ENCODE measurements around the gene NTM.

Gene NTM

GRCh38 chr11:131462622-131463021, 92.2 kb downstream of the NTM start:
- no peak for DNase-seq (ENCODE audit: low read depth in 1 of 2, low spot score in 1 of 2)

- no peak for DNase-seq (ENCODE audit: low read depth in 1 of 2, low spot score in 1 of 2)
Measured at GRCh38 chr11:131463162-131463561, 92.7 kb downstream of the NTM start.

- DNase-seq (ENCODE audit: low read depth in 1 of 2, low spot score in 1 of 2): no peak
Measured at GRCh38 chr11:131463649-131464425, 93.4 kb downstream of the NTM start.

GRCh38 chr11:131464461-131464860, 94.0 kb downstream of the NTM start:
- DNase-seq (ENCODE audit: low read depth in 1 of 2, low spot score in 1 of 2): no peak

GRCh38 chr11:131465039-131465438, 94.6 kb downstream of the NTM start:
- DNase-seq (ENCODE audit: low read depth in 1 of 2, low spot score in 1 of 2): no peak

- DNase-seq (ENCODE audit: low read depth in 1 of 2, low spot score in 1 of 2): no peak
Measured at GRCh38 chr11:131465746-131466145, 95.3 kb downstream of the NTM start.

- DNase-seq (ENCODE audit: low read depth in 1 of 2, low spot score in 1 of 2): no peak
Measured at GRCh38 chr11:131467645-131468394, 97.4 kb downstream of the NTM start.

- DNase-seq (ENCODE audit: low read depth in 1 of 2, low spot score in 1 of 2): no peak
Measured at GRCh38 chr11:131468565-131468964, 98.2 kb downstream of the NTM start.

- no peak for DNase-seq (ENCODE audit: low read depth in 1 of 2, low spot score in 1 of 2)
Measured at GRCh38 chr11:131470216-131470925, 100.0 kb downstream of the NTM start.

GRCh38 chr11:131471976-131472375, 101.6 kb downstream of the NTM start:
- no peak for DNase-seq (ENCODE audit: low read depth in 1 of 2, low spot score in 1 of 2)

GRCh38 chr11:131474947-131475346, 104.5 kb downstream of the NTM start:
- no peak for DNase-seq (ENCODE audit: low read depth in 1 of 2, low spot score in 1 of 2)

- no peak for DNase-seq (ENCODE audit: low read depth in 1 of 2, low spot score in 1 of 2)
Measured at GRCh38 chr11:131476266-131476665, 105.9 kb downstream of the NTM start.

- DNase-seq (ENCODE audit: low read depth in 1 of 2, low spot score in 1 of 2): no peak
Measured at GRCh38 chr11:131478341-131478740, 107.9 kb downstream of the NTM start.

- no peak for DNase-seq (ENCODE audit: low read depth in 1 of 2, low spot score in 1 of 2)
Measured at GRCh38 chr11:131481303-131481702, 110.9 kb downstream of the NTM start.

- DNase-seq (ENCODE audit: low read depth in 1 of 2, low spot score in 1 of 2): no peak
Measured at GRCh38 chr11:131481971-131482370, 111.6 kb downstream of the NTM start.

GRCh38 chr11:131483453-131483852, 113.0 kb downstream of the NTM start:
- no peak for DNase-seq (ENCODE audit: low read depth in 1 of 2, low spot score in 1 of 2)

- DNase-seq (ENCODE audit: low read depth in 1 of 2, low spot score in 1 of 2): no peak
Measured at GRCh38 chr11:131483877-131484276, 113.5 kb downstream of the NTM start.

GRCh38 chr11:131486100-131486499, 115.7 kb downstream of the NTM start:
- no peak for DNase-seq (ENCODE audit: low read depth in 1 of 2, low spot score in 1 of 2)

GRCh38 chr11:131486937-131487635, 116.7 kb downstream of the NTM start:
- DNase-seq (ENCODE audit: low read depth in 1 of 2, low spot score in 1 of 2): no peak

GRCh38 chr11:131488238-131488637, 117.8 kb downstream of the NTM start:
- DNase-seq (ENCODE audit: low read depth in 1 of 2, low spot score in 1 of 2): no peak

GRCh38 chr11:131491503-131491902, 121.1 kb downstream of the NTM start:
- DNase-seq (ENCODE audit: low read depth in 1 of 2, low spot score in 1 of 2): no peak
